OCI-LY7 (cell line): ENCODE measurements around the gene SCFD2.

Experiments
- EZH2phosphoT487 ChIP-seq: fragments of 200-600 bp; sonication (generic); IDR thresholded peaks from 2 replicates; pipeline ENCODE4 v1.6.1; 2018; ENCODE audit warnings: low read depth, borderline replicate concordance, mild to moderate bottlenecking, mixed run types, antibody characterized with exemption, low read length, moderate library complexity, mixed read lengths
- TF ChIP-seq, protein P1 (sequence below): fragments of 200-600 bp; sonication (generic); conservative IDR thresholded peaks from 2 replicates; pipeline ENCODE4 v1.5.1; 2014; ENCODE audit warnings: mild to moderate bottlenecking, antibody characterized with exemption, low read length, moderate library complexity, mixed read lengths

DNA sequence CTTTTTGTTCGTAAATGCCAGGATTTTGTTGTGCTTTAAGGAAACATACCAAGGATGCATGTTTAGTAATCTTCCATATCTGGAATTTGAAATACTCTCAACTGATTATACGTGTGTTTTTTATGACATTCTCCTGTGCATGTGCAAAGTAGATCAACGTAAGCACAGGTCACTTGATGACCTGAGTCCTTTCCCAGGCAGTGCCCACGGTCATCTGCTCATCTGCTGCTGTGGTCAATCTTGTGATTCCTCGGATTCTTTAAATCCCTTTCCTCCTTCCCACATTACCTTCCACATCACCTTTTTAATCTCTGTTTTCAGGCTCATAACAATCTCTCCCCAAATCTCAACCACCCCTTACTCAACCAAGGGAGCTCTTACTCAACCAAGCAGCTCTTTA, 399.7 kb downstream of the SCFD2 start:
- no peak for TF ChIP-seq EZH2phosphoT487
- TF ChIP-seq, protein P1, sequence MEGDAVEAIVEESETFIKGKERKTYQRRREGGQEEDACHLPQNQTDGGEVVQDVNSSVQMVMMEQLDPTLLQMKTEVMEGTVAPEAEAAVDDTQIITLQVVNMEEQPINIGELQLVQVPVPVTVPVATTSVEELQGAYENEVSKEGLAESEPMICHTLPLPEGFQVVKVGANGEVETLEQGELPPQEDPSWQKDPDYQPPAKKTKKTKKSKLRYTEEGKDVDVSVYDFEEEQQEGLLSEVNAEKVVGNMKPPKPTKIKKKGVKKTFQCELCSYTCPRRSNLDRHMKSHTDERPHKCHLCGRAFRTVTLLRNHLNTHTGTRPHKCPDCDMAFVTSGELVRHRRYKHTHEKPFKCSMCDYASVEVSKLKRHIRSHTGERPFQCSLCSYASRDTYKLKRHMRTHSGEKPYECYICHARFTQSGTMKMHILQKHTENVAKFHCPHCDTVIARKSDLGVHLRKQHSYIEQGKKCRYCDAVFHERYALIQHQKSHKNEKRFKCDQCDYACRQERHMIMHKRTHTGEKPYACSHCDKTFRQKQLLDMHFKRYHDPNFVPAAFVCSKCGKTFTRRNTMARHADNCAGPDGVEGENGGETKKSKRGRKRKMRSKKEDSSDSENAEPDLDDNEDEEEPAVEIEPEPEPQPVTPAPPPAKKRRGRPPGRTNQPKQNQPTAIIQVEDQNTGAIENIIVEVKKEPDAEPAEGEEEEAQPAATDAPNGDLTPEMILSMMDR, result no peak
